Ovary (tissue), 9 donors: Measurements from ENCODE around the gene RADIL. TPM values are rescaled to one million over a fixed set of nuclear protein-coding genes. Genes with fewer than 3 reads are reported as not detected.

ENCODE experiments used
- DNase-seq, 5 donors: peaks; one replicate each; pipeline ENCODE4 v3.0.0-alpha.2; 2019 to 2020
- H3K27ac ChIP-seq, 2 donors: fragments of 200-600 bp; one replicate each; pipeline versions ENCODE4 v1.5.1 to v1.8.0; 2019 to 2022
- H3K27me3 ChIP-seq: fragments of 200-600 bp; one replicate; pipeline ENCODE4 v1.8.0; 2022
- H3K36me3 ChIP-seq: fragments of 200-600 bp; sonication (generic); one replicate; pipeline ENCODE4 v1.5.1; 2019
- H3K4me1 ChIP-seq: one replicate; pipeline ENCODE4 v1.8.1; 2013; ENCODE audit warnings: mild to moderate bottlenecking, moderate library complexity; ENCODE audit not compliant: insufficient read depth
- H3K4me3 ChIP-seq: fragments of 200-600 bp; sonication (generic); one replicate; pipeline ENCODE4 v1.5.1; 2017
- H3K9me3 ChIP-seq, 2 donors: fragments of 200-600 bp in 1 of 2; sonication (generic) in 1 of 2; one replicate each; pipeline versions ENCODE4 v1.5.1 to v1.8.1; 2013 to 2019; ENCODE audit warnings: mild to moderate bottlenecking in 1 of 2, moderate library complexity in 1 of 2
- EP300 ChIP-seq: sonication (generic); formaldehyde crosslinking; IDR thresholded peaks from one replicate; pipeline ENCODE4 v1.6.1; 2017; ENCODE audit warnings: antibody characterized with exemption
- POLR2A ChIP-seq: fragments of 450-650 bp; IDR thresholded peaks from one replicate; pipeline ENCODE4 v1.6.1; 2017; ENCODE audit warnings: antibody characterized with exemption, mild to moderate bottlenecking, moderate library complexity
- WGBS, 3 donors: extraction: QIAGEN DNeasy Blood & Tissue Kit in 1 of 3; methylation state at CpG; one replicate each; pipeline versions ENCODE4 v1.1.5 to v1.1.7; 2013 to 2017; 5-methylcytosine and 5-hydroxymethylcytosine counted together
- intact Hi-C, 4 donors: fragments of 100-400 bp; cut with DNase I; formaldehyde crosslinking; loops; one replicate each; pipeline versions ENCODE4 v1.11.0 to v1.15.1; 2022 to 2023
- polyA plus RNA-seq, 2 donors: library from polyadenylated mRNA; stranded (reverse); fragments of 200-250 nt in 1 of 2; fragments of 350-450 nt in 1 of 2; fragmentation: Illumina TruSeq in 1 of 2; extraction: RNeasy Lipid Tissue Mini Kit (QIAGEN cat#74804) in 1 of 2; gene quantifications; one replicate each; pipeline ENCODE4 v1.2.3, GENCODE V29; 2013 to 2014
- total RNA-seq, 7 donors: library from RNA; depleted of rRNA in 2 of 7; stranded (reverse); fragments of >200 nt in 2 of 7; fragmentation: NEBNext Ultra II Directional in 3 of 7; extraction: Animal tissue kit (Norgen Biotek cat#: 25700) in 3 of 7; gene quantifications; one replicate each; pipeline versions ENCODE4 v1.1.0 to v1.2.4, GENCODE V29; 2016 to 2023
- TF ChIP-seq, protein P1 (sequence below), 3 donors: fragments of 450-650 bp in 2 of 3; fragments of 200-600 bp in 1 of 3; IDR thresholded peaks; one replicate each; pipeline versions ENCODE4 v1.5.1 to v1.8.0; 2016 to 2022; ENCODE audit warnings: antibody characterized with exemption in 3 of 3, mild to moderate bottlenecking in 1 of 3
- donor health status: DM: no; HTN: no; CAD: no; lungs with moderate emphysema.
- donor health status: DM: no; HTN: no; CAD: no.
- donor health status: Bipolar disorder and iron deficiency.
- donor health status: DM: yes; HTN: yes; CAD: no.
- donor health status: DM: no; HTN: no; CAD: no.
- donor health status: DM: yes; HTN: yes; CAD: no.

Gene RADIL
- total and polyA plus RNA-seq, 9 donors: 0.98 to 5.4 (median 2.4) TPM

DNA sequence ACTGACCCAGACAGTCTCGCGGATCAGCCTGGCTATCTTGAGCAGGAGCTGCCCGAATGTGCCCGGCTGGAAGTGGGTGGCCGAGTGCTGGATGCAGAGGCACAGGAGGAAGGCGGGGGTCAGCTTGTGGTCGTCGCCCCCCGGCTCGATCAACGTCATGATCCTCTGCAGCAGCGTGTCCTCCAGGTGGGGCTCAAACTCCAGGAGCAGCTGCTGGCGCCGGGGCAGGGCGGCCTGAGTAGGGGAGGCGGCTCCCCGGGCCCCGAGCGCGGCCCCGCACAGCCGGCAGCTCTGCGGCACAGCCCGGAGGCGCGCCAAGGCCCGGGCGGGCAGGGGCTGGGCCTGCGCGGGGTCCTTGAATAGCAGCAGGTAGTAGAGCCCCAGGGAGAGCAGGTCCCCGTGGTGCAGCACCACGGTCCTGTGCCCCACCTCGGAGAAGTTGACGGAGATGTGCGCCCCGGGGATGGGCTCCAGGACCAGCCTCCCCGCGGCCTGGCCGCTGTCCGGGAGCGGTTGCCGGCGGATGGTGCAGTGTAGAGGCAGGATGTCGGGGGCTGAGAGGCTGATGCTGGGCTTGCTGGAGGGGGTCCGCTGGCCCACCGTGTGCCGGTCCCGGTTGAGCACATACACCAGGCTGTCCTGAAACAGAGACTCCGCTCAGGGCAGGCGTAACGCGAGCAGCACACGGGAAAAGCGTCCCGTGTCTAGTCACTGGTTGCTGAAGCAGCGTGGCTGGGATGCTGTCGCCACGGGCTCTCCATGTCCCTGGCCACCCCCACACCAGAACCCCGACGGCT lies 48.7 kb downstream of the RADIL start:
- no peak for DNase-seq
- Histone ChIP-seq H3K9me3 (no peaks in the 10 kb centered on the region), H3K27me3 (no peaks in the 10 kb centered on the region), H3K4me1 (no peaks in the 10 kb centered on the region), H3K36me3 (no peaks in the 10 kb centered on the region), H3K4me3 (no peak overlapping the region), H3K27ac (no peak overlapping the region)
- WGBS, 3 donors: 94 to 95% (median 94%) methylated on average over 56 to 60 of the region's 60 CpGs
- no peak for TF ChIP-seq POLR2A
- TF ChIP-seq, protein P1, sequence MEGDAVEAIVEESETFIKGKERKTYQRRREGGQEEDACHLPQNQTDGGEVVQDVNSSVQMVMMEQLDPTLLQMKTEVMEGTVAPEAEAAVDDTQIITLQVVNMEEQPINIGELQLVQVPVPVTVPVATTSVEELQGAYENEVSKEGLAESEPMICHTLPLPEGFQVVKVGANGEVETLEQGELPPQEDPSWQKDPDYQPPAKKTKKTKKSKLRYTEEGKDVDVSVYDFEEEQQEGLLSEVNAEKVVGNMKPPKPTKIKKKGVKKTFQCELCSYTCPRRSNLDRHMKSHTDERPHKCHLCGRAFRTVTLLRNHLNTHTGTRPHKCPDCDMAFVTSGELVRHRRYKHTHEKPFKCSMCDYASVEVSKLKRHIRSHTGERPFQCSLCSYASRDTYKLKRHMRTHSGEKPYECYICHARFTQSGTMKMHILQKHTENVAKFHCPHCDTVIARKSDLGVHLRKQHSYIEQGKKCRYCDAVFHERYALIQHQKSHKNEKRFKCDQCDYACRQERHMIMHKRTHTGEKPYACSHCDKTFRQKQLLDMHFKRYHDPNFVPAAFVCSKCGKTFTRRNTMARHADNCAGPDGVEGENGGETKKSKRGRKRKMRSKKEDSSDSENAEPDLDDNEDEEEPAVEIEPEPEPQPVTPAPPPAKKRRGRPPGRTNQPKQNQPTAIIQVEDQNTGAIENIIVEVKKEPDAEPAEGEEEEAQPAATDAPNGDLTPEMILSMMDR (IDR thresholded peaks at IDR 0.05): no peak
- no peak for TF ChIP-seq EP300
- intact Hi-C loops: no loop called here

DNA sequence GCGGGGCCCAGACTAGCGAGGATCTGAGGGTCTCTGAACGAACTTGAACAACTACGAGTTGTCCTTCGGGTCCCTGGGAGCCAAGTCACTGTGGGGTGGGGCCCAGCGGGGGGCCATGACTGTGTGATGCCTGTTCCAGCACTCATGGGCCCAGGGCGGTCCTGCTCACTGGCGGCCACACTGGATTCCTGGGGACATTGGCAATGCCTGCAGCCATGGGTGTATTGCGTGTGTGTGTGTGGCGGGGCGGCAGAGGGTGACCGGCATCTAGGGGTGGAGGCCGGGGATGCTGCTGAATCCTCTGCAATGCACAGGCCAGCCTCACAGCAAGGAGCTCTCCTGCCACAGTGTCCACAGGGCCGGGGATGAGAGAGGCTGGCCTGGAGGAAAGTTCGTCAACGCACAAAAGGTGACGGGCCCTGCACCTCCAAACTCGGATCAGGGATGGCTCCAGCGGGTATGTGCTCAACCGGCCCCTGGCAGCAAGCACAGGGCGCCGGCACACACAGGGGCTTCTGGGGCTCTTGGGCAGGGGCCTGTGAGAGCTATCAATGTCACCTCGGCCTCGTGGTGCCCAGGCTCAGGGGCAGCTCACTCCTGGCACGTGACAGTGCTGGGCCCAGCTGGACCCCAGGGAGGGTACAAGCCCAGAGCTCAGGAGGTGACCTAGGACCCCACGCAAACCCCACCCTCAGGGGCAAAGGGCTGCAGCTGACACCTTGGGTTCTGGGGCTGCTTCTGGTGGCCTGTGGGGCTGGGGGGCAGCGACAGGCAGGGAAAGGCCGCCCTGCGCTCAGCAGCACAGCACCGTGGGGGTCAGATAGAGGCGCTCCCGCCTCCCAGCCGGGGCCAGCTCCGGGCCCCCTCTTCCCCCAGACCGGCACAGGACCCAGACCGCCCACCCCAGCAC lies 49.6 kb downstream of the RADIL start:
- WGBS, 3 donors: 84 to 92% (median 86%) methylated on average over 34 to 36 of the region's 36 CpGs
- no peak overlapping the region for H3K27ac ChIP-seq
- intact Hi-C loops: no loop called here
- no peaks in the 10 kb centered on the region for H3K4me1 ChIP-seq
- H3K36me3 ChIP-seq: no peaks in the 10 kb centered on the region
- no peak for TF ChIP-seq POLR2A
- TF ChIP-seq, protein P1 (IDR thresholded peaks at IDR 0.05): no peak
- no peak for TF ChIP-seq EP300
- H3K27me3 ChIP-seq: no peaks in the 10 kb centered on the region
- H3K4me3 ChIP-seq: no peak overlapping the region
- H3K9me3 ChIP-seq: no peaks in the 10 kb centered on the region
- DNase-seq: no peak

DNA sequence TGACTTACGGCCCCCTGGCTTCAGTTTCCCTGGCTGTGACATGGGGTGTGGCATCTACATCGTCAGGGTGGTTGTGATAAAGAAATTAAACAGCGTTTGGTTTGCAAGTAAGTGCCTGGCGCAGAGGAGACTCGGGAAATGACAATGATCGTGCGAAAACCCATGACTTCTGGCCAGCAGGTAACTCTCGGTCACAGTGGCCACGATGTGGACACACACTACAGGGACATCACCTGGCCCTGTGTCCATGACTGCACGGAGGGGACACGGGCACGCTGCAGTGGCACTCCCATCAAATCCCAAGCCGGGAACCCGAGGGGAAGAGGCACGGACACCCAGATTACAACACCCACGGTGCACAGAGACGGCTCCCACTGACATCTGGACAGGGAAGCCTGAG lies 50.3 kb downstream of the RADIL start:
- WGBS, 3 donors: 81 to 83% (median 82%) methylated on average over 17 of the region's 17 CpGs
- no peaks in the 10 kb centered on the region for H3K4me1 ChIP-seq
- H3K27ac ChIP-seq: no peak overlapping the region
- no peak for DNase-seq
- H3K4me3 ChIP-seq: no peak overlapping the region
- TF ChIP-seq EP300 (no peak), POLR2A (no peak)
- TF ChIP-seq, protein P1 (IDR thresholded peaks at IDR 0.05): no peak
- no peaks in the 10 kb centered on the region for H3K36me3 ChIP-seq
- no peaks in the 10 kb centered on the region for H3K9me3 ChIP-seq
- intact Hi-C loops: no loop called here
- no peaks in the 10 kb centered on the region for H3K27me3 ChIP-seq

DNA sequence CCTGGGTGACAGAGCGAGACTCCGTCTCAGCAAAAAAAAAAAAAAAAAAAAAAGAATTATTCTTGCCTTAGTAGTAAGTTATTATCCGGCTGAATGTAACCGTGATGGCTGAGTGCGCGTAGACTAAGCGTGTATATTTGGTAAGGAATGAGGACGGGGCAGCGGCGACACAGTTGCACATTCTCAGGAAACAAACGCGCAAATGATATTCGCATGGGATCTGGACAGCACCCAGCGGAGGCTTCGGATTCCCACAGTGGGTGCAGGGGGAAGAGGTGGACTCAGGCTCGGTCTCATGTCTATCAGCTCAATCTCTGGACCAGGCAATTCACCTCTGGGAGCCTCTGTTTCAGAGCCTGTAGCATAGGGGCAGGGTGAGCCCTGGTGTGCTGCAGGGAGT lies 50.8 kb downstream of the RADIL start:
- Histone ChIP-seq H3K4me1 (no peaks in the 10 kb centered on the region), H3K36me3 (no peaks in the 10 kb centered on the region), H3K4me3 (no peak overlapping the region), H3K9me3 (no peaks in the 10 kb centered on the region), H3K27me3 (no peaks in the 10 kb centered on the region), H3K27ac (no peak overlapping the region)
- intact Hi-C loops: no loop called here
- no peak for DNase-seq
- WGBS, 3 donors: 93 to 94% (median 94%) methylated on average over 16 of the region's 16 CpGs
- TF ChIP-seq EP300 (no peak), POLR2A (no peak)
- TF ChIP-seq, protein P1 (IDR thresholded peaks at IDR 0.05): no peak
